Right lobe of liver (tissue), 4 donors: ENCODE measurements around the gene POU2F3.

Experiments used
- POLR2A ChIP-seq: fragments of 450-650 bp; IDR thresholded peaks from one replicate; pipeline ENCODE4 v1.6.1; 2017; ENCODE audit warnings: antibody characterized with exemption, mild to moderate bottlenecking
- TF ChIP-seq, protein P1 (sequence below), 4 donors: fragments of 200-600 bp in 3 of 4; fragments of 450-650 bp in 1 of 4; IDR thresholded peaks; one replicate each; pipeline versions ENCODE4 v1.5.1 to v1.8.0; 2016 to 2022; ENCODE audit warnings: antibody characterized with exemption in 4 of 4, mild to moderate bottlenecking in 2 of 4
- donor health status: DM: no; HTN: no; CAD: no.
- donor health status: DM: no; HTN: no; CAD: no.
- donor health status: DM: no; HTN: yes; CAD: no.

DNA sequence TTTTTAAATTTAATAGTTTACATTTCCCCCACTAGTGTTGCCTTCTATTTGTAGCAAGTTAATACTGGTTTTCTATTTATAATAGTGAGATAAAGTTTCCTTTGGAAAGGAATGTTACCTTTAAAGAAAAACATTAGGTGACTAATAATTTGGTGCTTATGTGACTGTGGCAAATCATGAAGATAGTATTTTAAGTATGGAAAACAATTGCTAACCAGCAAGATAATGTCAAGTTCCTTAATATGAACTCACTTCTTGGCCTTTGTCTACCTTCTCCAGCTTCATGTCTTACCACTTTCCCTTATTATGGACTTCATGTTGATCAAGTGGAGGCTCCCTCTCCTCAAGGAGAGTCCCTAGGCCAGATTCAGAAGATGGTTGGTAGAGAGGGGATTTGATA is 123.5 kb downstream of the POU2F3 start:
- TF ChIP-seq, protein P1, sequence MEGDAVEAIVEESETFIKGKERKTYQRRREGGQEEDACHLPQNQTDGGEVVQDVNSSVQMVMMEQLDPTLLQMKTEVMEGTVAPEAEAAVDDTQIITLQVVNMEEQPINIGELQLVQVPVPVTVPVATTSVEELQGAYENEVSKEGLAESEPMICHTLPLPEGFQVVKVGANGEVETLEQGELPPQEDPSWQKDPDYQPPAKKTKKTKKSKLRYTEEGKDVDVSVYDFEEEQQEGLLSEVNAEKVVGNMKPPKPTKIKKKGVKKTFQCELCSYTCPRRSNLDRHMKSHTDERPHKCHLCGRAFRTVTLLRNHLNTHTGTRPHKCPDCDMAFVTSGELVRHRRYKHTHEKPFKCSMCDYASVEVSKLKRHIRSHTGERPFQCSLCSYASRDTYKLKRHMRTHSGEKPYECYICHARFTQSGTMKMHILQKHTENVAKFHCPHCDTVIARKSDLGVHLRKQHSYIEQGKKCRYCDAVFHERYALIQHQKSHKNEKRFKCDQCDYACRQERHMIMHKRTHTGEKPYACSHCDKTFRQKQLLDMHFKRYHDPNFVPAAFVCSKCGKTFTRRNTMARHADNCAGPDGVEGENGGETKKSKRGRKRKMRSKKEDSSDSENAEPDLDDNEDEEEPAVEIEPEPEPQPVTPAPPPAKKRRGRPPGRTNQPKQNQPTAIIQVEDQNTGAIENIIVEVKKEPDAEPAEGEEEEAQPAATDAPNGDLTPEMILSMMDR (IDR thresholded peaks at IDR 0.05): no peak
- TF ChIP-seq POLR2A: no peak
